Rectal smooth muscle tissue (tissue), 1 donor: ENCODE results near the gene CTSH.
"Not testable (repeated sequence)": the region's sequence is repeated elsewhere in the genome, so short reads cannot be mapped to it uniquely, and the experiment has no call there.

Source experiments
- H3K27ac ChIP-seq: one replicate; pipeline ENCODE4 v1.7.0; 2013; ENCODE audit warnings: low read depth, low read length, inconsistent platforms
- H3K27me3 ChIP-seq: one replicate; pipeline ENCODE4 v1.7.0; 2013; ENCODE audit warnings: low read length; ENCODE audit not compliant: control insufficient read depth, insufficient read depth
- H3K36me3 ChIP-seq: one replicate; pipeline ENCODE4 v1.7.0; 2013; ENCODE audit warnings: low read length; ENCODE audit not compliant: control insufficient read depth, insufficient read depth
- H3K4me1 ChIP-seq: one replicate; pipeline ENCODE4 v1.7.0; 2013; ENCODE audit warnings: low read length; ENCODE audit not compliant: control insufficient read depth, insufficient read depth
- H3K4me3 ChIP-seq: one replicate; pipeline ENCODE4 v1.7.0; 2013; ENCODE audit warnings: low read length
- H3K9ac ChIP-seq: one replicate; pipeline ENCODE4 v1.7.0; 2013; ENCODE audit warnings: low read length

The CTSH gene

DNA sequence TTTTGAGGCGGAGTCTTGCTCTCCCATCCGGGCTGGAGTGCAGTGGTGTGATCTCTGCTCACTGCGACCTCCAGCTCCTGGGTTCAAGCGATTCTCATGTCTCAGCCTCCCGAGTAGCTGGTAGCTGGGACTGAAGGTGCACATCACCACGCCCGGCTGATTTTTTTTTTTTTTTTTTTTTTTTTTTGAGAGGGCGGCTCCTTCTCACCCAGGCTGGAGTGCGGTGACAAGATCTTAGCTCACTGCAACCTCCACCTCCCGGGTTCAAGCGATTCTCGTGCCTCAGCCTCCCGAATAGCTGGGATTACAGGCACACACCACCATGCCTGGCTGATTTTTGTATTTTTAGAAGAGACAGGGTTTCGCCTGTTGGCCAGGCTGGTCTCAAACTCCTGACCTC, 67.9 kb downstream of the CTSH start:
- H3K36me3 ChIP-seq, H3K4me3 ChIP-seq, H3K9ac ChIP-seq, H3K27me3 ChIP-seq, H3K27ac ChIP-seq: not testable (repeated sequence)
- H3K4me1 ChIP-seq, result peaks cover 15% of the 10 kb centered on the region

DNA sequence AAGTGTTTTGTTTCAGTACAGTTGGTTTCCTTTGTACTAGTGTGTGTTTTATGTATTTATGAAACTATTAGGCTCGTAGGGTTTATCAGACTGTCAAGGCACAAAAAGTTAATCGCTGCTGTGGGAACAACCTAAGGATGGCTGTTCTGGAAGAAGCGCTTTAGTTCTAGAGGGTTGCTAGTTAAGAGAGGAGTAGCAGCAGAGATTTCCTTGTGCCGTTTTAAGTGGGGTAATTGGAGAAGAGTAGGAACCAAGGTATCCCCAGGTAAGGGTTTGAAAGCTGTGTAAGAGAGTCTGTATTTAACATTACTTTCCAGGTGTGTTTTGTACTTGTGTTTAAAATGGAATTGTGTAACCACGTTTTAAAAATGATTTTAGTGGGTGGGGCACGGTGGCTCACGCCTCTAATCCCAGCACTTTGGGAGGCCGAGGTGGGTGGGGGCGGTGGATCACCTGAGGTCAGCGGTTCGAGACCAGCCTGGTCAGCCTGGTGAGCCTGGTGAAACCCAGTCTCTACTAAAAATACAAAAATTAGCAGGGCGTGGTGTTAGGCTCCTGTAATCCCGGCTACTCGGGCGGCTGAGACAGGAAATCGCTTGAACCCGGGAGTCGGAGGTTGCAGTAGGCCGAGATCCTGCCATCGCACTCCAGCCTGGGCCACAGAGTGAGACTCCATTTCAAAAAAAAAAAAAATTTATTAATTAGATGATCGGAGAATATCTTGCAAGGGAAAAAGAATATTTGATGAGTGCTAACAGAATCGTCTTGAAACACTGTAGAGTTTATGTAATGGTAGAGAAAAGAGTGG, 69.5 kb downstream of the CTSH start:
- peaks cover 15% of the 10 kb centered on the region for H3K4me1 ChIP-seq
- no peaks in the 10 kb centered on the region for H3K27me3 ChIP-seq
- no peaks in the 10 kb centered on the region for H3K36me3 ChIP-seq
- no peak overlapping the region for H3K9ac ChIP-seq
- H3K27ac ChIP-seq, result no peak overlapping the region
- H3K4me3 ChIP-seq, result peak overlapping the region; percentile 17

DNA sequence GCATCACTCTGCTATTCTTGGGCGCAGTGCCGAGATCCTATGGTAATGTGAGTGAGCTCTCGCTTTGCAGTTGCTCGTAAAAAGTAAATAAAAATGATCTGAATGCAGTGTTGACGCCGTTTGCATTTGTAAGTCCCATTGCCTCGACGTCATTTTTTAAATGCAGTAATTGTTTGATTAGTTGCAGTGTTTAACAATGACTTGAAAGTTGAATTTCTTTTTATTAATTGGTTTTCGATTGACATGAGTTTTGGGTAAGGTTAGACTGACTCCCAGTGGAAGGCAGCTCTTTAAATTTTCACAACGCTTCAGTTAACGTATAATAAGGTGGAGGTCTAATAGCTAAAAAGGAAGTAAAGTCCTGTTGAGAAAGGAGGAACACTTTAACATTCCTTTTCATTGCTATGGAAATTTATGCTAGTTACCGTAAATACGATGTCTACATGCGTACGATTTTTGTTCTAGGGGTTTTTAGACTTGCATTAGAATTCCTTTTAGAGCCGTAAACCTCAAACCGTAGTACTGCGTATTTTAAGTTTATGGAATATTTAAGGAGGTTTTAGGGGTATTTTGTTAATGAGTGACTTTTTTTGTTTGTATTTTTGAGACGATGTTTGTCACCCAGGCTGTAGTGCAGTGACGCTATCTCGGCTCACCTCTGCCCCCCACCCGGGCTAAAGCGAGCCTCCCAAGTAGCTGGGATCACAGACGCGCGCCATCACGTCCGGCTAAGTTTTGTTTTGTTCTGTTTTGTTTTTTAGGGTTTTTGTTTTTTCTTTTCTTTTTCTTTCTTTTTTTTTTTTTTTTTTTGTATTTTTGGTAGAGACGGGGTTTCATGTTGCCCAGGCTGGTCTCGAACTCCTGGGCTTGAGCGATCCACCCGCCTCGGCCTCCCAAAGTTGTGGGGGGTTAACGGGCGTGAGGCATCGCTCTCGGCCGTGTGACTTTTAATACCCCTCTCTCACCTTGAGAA, 70.8 kb downstream of the CTSH start:
- Histone ChIP-seq H3K4me3 (peak overlapping the region; percentile 97), H3K9ac (no peak overlapping the region), H3K36me3 (no peaks in the 10 kb centered on the region), H3K27ac (peak overlapping the region; percentile 100), H3K27me3 (no peaks in the 10 kb centered on the region), H3K4me1 (peaks cover 10% of the 10 kb centered on the region)

DNA sequence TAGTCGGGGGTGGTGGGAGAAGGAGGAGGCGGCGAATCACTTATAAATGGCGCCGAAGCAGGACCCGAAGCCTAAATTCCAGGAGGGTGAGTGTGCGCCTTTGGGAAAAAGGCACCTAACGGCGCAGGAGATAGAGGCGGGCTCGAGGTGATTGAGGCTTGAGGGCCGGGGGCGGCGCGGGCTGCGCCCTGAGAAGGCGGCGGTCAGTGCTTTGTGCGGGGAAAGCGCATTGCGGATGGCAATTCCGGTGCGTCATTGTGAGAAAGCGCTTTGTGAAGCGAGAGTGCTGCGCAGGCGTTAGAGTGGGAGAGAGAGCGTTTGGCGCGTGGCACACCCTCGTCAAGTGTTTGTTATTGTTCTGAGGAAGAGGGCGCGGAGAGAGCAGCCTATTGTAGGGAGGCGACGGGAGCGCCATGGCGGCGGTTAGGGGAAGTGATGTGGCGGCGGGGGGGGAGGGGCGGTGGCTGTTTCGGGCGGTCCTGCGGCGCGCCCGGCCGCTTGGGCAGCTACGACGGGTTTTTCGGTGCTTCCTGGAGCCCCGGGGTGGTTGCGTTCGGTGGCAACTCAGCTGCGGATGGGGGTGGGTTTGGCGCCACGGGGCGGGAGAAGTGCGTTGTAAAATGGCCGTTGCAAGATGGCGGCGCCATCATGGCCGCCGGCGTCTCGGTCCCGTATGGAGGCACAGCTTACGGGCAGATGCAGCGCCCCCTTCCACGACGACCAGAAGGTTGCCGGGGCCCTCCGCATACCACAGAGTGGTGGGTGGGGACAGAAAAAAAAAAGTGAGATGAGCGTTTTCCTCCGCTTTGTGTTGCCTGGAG, 71.7 kb downstream of the CTSH start:
- Histone ChIP-seq H3K27me3 (no peaks in the 10 kb centered on the region), H3K27ac (peak overlapping the region; percentile 100), H3K36me3 (no peaks in the 10 kb centered on the region), H3K4me1 (peaks cover 10% of the 10 kb centered on the region), H3K9ac (peak overlapping the region; percentile 100), H3K4me3 (peak overlapping the region; percentile 97)

DNA sequence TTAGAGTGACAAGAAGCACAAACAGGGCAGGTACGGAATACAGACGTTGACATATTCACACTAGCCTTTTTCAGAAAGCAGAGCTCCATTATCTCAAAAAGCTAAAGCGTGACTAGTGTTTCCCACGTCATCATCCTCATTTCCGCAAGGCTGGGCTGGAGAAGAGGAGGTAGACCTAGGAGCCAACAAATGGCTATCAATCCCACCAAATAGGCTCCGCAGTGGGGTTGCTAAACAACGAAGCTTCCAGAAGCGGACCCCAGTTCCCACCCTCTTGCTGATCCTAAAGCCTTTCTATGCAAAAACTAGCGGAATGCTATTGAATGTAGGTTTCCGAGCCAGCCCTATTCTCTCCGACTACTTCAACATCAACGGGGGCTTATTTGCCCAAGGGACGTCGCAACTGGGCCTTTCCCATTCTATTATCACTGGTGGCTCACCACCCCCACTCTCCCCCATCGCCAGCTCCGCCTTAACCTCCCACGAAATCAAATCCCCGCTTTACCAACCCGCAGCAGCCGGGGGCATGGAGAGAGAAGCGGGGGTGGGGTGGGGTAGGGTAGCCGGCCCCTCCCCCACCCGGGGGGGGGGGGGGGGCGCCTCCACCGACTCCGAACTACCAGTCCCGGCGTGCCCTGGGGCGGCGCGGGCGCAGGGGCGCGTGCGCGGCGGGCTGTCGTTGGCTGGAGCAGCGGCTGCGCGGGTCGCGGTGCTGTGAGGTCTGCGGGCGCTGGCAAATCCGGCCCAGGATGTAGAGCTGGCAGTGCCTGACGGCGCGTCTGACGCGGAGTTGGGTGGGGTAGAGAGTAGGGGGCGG, 72.5 kb downstream of the CTSH start, which contains the start of gene MORF4L1:
Gene MORF4L1, plus strand, starts transcription at position 736 of the 817 bp plus-strand sequence. CDS start 128 bp downstream, outside the sequence.
- Histone ChIP-seq H3K27me3 (no peaks in the 10 kb centered on the region), H3K36me3 (no peaks in the 10 kb centered on the region), H3K4me1 (peaks cover 4% of the 10 kb centered on the region), H3K9ac (peak within 1 kb of the TSS; percentile 100), H3K4me3 (peak within 1 kb of the TSS; percentile 97), H3K27ac (peak within 1 kb of the TSS; percentile 100)

DNA sequence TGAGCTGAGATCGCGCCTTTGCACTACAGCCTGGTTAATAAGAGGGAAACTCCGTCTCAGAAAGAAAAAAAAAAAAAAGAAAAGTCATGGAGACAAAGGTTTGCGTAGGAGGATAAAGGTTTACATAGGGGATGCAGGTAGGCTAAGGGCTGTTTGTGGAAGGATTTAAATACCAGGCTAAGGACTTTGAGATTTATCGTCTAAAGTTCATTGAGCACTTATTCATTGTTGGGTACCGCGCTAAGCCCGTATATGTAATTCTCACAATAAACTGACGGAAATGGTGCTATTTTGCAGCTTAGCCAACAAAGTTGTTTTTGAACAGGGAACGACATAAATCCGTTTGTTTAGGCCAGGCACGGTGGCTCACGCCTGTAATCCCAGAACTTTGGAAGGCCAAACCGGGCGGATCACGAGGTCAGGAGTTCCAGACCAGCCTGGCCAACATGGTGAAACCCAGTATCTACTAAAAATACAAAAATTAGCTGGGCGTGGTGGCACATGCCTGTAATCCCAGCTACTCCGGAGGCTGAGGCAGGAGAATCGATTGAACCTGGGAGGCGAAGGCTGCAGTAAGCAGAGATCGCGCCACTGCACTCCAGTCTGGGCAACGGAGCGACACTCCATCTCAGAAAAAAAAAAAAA, 73.2 kb downstream of the CTSH start:
- H3K27me3 ChIP-seq, H3K4me1 ChIP-seq, H3K36me3 ChIP-seq, H3K27ac ChIP-seq, H3K9ac ChIP-seq: not testable (repeated sequence)
- peak overlapping the region; percentile 77 for H3K4me3 ChIP-seq
